Loucy (cell line): ENCODE results near the gene KLHL21.

ENCODE experiments used
- H2AFZ ChIP-seq: fragments of 200-600 bp; sonication (generic); 2 replicates; pipeline ENCODE4 v1.6.0; 2016; ENCODE audit warnings: antibody characterized with exemption, mild to moderate bottlenecking, low read length, moderate library complexity
- H3F3A ChIP-seq: fragments of 200-600 bp; 2 replicates; pipeline ENCODE4 v1.6.0; 2016; ENCODE audit warnings: antibody characterized with exemption, low read depth, mild to moderate bottlenecking
- H3K27me3 ChIP-seq: fragments of 200-600 bp; sonication (generic); 2 replicates; pipeline ENCODE4 v1.6.1; 2014; ENCODE audit warnings: low read length, mild to moderate bottlenecking; ENCODE audit not compliant: insufficient read depth, poor library complexity, severe bottlenecking
- H3K36me3 ChIP-seq: fragments of 200-600 bp; sonication (generic); 2 replicates; pipeline ENCODE4 v1.6.1; 2016; ENCODE audit warnings: low read length; ENCODE audit not compliant: insufficient read depth
- H3K4me1 ChIP-seq: fragments of 200-600 bp; sonication (generic); 2 replicates; pipeline ENCODE4 v1.5.1; 2014; ENCODE audit warnings: low read length, mild to moderate bottlenecking; ENCODE audit not compliant: insufficient read depth, poor library complexity, severe bottlenecking
- H3K4me2 ChIP-seq: fragments of 200-600 bp; sonication (generic); 2 replicates; pipeline ENCODE4 v1.6.0; 2014; ENCODE audit warnings: antibody characterized with exemption, low read length, low read depth, mild to moderate bottlenecking; ENCODE audit not compliant: poor library complexity, severe bottlenecking
- H3K4me3 ChIP-seq: fragments of 200-600 bp; sonication (generic); 2 replicates; pipeline ENCODE4 v1.5.1; 2014; ENCODE audit warnings: low read length, mild to moderate bottlenecking, mixed read lengths; ENCODE audit not compliant: poor library complexity, severe bottlenecking
- H3K79me2 ChIP-seq: fragments of 200-600 bp; sonication (generic); 2 replicates; pipeline ENCODE4 v1.6.1; 2014; ENCODE audit warnings: low read length; ENCODE audit not compliant: insufficient read depth
- H3K9ac ChIP-seq: fragments of 200-600 bp; sonication (generic); 2 replicates; pipeline ENCODE4 v1.6.0; 2014; ENCODE audit warnings: mild to moderate bottlenecking, low read depth, low read length, moderate library complexity; ENCODE audit not compliant: poor library complexity, severe bottlenecking
- H3K9me2 ChIP-seq: fragments of 200-600 bp; sonication (generic); replicated peaks from 2 replicates; pipeline ENCODE4 v1.6.1; 2016; ENCODE audit warnings: low read depth, low read length, mixed read lengths
- H3K9me3 ChIP-seq: fragments of 200-600 bp; sonication (generic); 2 replicates; pipeline ENCODE4 v1.6.1; 2014; ENCODE audit warnings: mild to moderate bottlenecking, antibody characterized with exemption, low read length, low read depth; ENCODE audit not compliant: insufficient read depth
- H4K20me1 ChIP-seq: fragments of 200-600 bp; sonication (generic); 2 replicates; pipeline ENCODE4 v1.6.0; 2014; ENCODE audit warnings: antibody characterized with exemption, low read length, mild to moderate bottlenecking; ENCODE audit not compliant: insufficient read depth, poor library complexity, severe bottlenecking
- CTCF ChIP-seq: fragments of 200-600 bp; sonication (generic); conservative IDR thresholded peaks from 2 replicates; pipeline ENCODE4 v1.5.1; 2014; ENCODE audit warnings: mild to moderate bottlenecking, antibody characterized with exemption, low read length
- EZH2phosphoT487 ChIP-seq: fragments of 200-600 bp; IDR thresholded peaks from 2 replicates; pipeline ENCODE4 v1.6.1; 2018; ENCODE audit warnings: antibody characterized with exemption, mild to moderate bottlenecking, moderate library complexity, borderline replicate concordance

Gene KLHL21

GRCh38 chr1:6624710-6625583 lies 22.3 kb upstream of the KLHL21 start, which contains the start of gene THAP3:
Gene THAP3 (plus strand): TSS chr1:6624868. CDS start chr1:6625219, 351 bp downstream.
- Histone ChIP-seq H3K9ac (peak within 1 kb of the TSS; percentile 88), H3K27me3 (no peaks in the 10 kb centered on the region), H3K36me3 (peaks cover 44% of the 10 kb centered on the region; the same call in 1 of the 2 replicates), H3K9me3 (no peaks in the 10 kb centered on the region), H3K4me2 (peak within 1 kb of the TSS; percentile 96), H3K9me2 (no peaks in the 10 kb centered on the region), H4K20me1 (peaks cover 15% of the 10 kb centered on the region), H2AFZ (peak within 1 kb of the TSS; percentile 37; the same call in 1 of the 2 replicates), H3F3A (peaks cover 3% of the 10 kb centered on the region; the same call in 1 of the 2 replicates), H3K4me3 (peak within 1 kb of the TSS; percentile 89), H3K4me1 (peaks cover 22% of the 10 kb centered on the region), H3K79me2 (peaks cover 63% of the 10 kb centered on the region)
- TF ChIP-seq CTCF, result peak; percentile 26; the same call in 1 of the 2 replicates
- no peak for TF ChIP-seq EZH2phosphoT487

- Histone ChIP-seq H3K9me2 (no peaks in the 10 kb centered on the region), H3K9me3 (no peaks in the 10 kb centered on the region), H2AFZ (no peak overlapping the region), H3K79me2 (peaks cover 74% of the 10 kb centered on the region), H3K4me1 (peaks cover 22% of the 10 kb centered on the region), H3K4me3 (no peak overlapping the region), H4K20me1 (peaks cover 15% of the 10 kb centered on the region), H3K36me3 (peaks cover 46% of the 10 kb centered on the region; the same call in 1 of the 2 replicates), H3K4me2 (no peak overlapping the region), H3K9ac (no peak overlapping the region), H3K27me3 (no peaks in the 10 kb centered on the region), H3F3A (peaks cover 3% of the 10 kb centered on the region; the same call in 1 of the 2 replicates)
- TF ChIP-seq EZH2phosphoT487 (no peak), CTCF (no peak)
These were observed 20.7 kb upstream of the KLHL21 start for GRCh38 chr1:6623269-6623965.

GRCh38 chr1:6622396-6623152 lies 19.9 kb upstream of the KLHL21 start:
- Histone ChIP-seq H2AFZ (no peak overlapping the region), H3K79me2 (peaks cover 74% of the 10 kb centered on the region), H3K9me2 (no peaks in the 10 kb centered on the region), H3K36me3 (peaks cover 48% of the 10 kb centered on the region; the same call in 1 of the 2 replicates), H3K4me2 (no peak overlapping the region), H3K4me3 (no peak overlapping the region), H3F3A (peaks cover 3% of the 10 kb centered on the region; the same call in 1 of the 2 replicates), H3K27me3 (no peaks in the 10 kb centered on the region), H3K9me3 (no peaks in the 10 kb centered on the region), H4K20me1 (peaks cover 20% of the 10 kb centered on the region), H3K4me1 (peaks cover 15% of the 10 kb centered on the region), H3K9ac (no peak overlapping the region)
- no peak for TF ChIP-seq EZH2phosphoT487
- TF ChIP-seq CTCF, result no peak
